Osteoblast (primary cell): ENCODE data around the gene WHRN. TPM values are rescaled to one million over a fixed set of nuclear protein-coding genes. Genes with fewer than 3 reads are reported as not detected.

Experiments
- DNase-seq: peaks from one replicate; pipeline ENCODE4 v3.0.0; 2011; ENCODE audit warnings: low spot score, mixed read lengths; ENCODE audit not compliant: insufficient read length; ENCODE audit errors: missing footprints
- H2AFZ ChIP-seq: 2 replicates; pipeline ENCODE4 v1.6.0; 2011; ENCODE audit warnings: mild to moderate bottlenecking, low read length
- H3K27ac ChIP-seq: 2 replicates; pipeline ENCODE4 v1.5.1; 2011; ENCODE audit warnings: mild to moderate bottlenecking, low read depth, low read length, moderate library complexity
- H3K27me3 ChIP-seq: 2 replicates; pipeline ENCODE4 v1.6.0; 2012; ENCODE audit warnings: mild to moderate bottlenecking, control low read depth, inconsistent platforms, low read length, moderate library complexity; ENCODE audit not compliant: insufficient read depth
- H3K36me3 ChIP-seq: 2 replicates; pipeline ENCODE4 v1.5.1; 2011; ENCODE audit warnings: mild to moderate bottlenecking, low read length, control low read depth, moderate library complexity; ENCODE audit not compliant: insufficient read depth
- H3K4me1 ChIP-seq: 2 replicates; pipeline ENCODE4 v1.5.1; 2011; ENCODE audit warnings: mild to moderate bottlenecking, low read length, control low read depth, moderate library complexity; ENCODE audit not compliant: insufficient read depth
- H3K4me2 ChIP-seq: 2 replicates; pipeline ENCODE4 v1.6.0; 2011; ENCODE audit warnings: mild to moderate bottlenecking, low read length; ENCODE audit not compliant: insufficient read depth
- H3K4me3 ChIP-seq: fragments of 200-600 bp; sonication (generic); 3 replicates; pipeline ENCODE4 v1.5.1; 2012; ENCODE audit warnings: mild to moderate bottlenecking, low read length, inconsistent platforms; ENCODE audit not compliant: insufficient read depth
- H3K79me2 ChIP-seq: 2 replicates; pipeline ENCODE4 v1.6.0; 2012; ENCODE audit warnings: mild to moderate bottlenecking, low read length, control low read depth, inconsistent platforms; ENCODE audit not compliant: insufficient read depth
- H3K9me3 ChIP-seq: 2 replicates; pipeline ENCODE4 v1.5.1; 2011; ENCODE audit warnings: low read depth, low read length, control low read depth
- H4K20me1 ChIP-seq: 2 replicates; pipeline ENCODE4 v1.6.0; 2012; ENCODE audit warnings: mild to moderate bottlenecking, low read length, control low read depth; ENCODE audit not compliant: insufficient read depth
- CTCF ChIP-seq: IDR thresholded peaks from 2 replicates; pipeline ENCODE4 v1.5.1; 2011; ENCODE audit warnings: mild to moderate bottlenecking, low read depth, low read length, moderate library complexity; ENCODE audit errors: extremely low read depth
- total RNA-seq: library from RNA; depleted of rRNA; stranded (reverse); fragments of >200 nt; gene quantifications from 2 replicates; pipeline ENCODE4 v1.2.3, GENCODE V29; 2012

WHRN gene
- total RNA-seq, 1 donor, result 2.2 TPM

GRCh38 chr9:114487607-114488300 is 17.5 kb downstream of the WHRN start:
- Histone ChIP-seq H3K9me3 (no peaks in the 10 kb centered on the region), H3K27me3 (peaks cover 3% of the 10 kb centered on the region), H4K20me1 (peaks cover 2% of the 10 kb centered on the region), H3K4me2 (no peak overlapping the region), H3K36me3 (no peaks in the 10 kb centered on the region), H3K79me2 (no peaks in the 10 kb centered on the region), H3K4me3 (no peak overlapping the region), H2AFZ (no peak overlapping the region), H3K27ac (no peak overlapping the region), H3K4me1 (peaks cover 5% of the 10 kb centered on the region)
- DNase-seq, result peak; percentile 89
- TF ChIP-seq CTCF, result peak; percentile 92

GRCh38 chr9:114486205-114486963 is 18.9 kb downstream of the WHRN start:
- H4K20me1 ChIP-seq, result peaks cover 2% of the 10 kb centered on the region
- no peaks in the 10 kb centered on the region for H3K79me2 ChIP-seq
- no peak overlapping the region for H3K4me3 ChIP-seq
- no peak for TF ChIP-seq CTCF
- DNase-seq, result no peak
- no peaks in the 10 kb centered on the region for H3K36me3 ChIP-seq
- H3K4me1 ChIP-seq, result peaks cover 5% of the 10 kb centered on the region
- no peak overlapping the region for H3K4me2 ChIP-seq
- no peak overlapping the region for H2AFZ ChIP-seq
- peaks cover 5% of the 10 kb centered on the region for H3K27me3 ChIP-seq
- no peak overlapping the region for H3K27ac ChIP-seq
- no peaks in the 10 kb centered on the region for H3K9me3 ChIP-seq

- peaks cover 2% of the 10 kb centered on the region for H4K20me1 ChIP-seq
- H3K27me3 ChIP-seq, result peaks cover 5% of the 10 kb centered on the region
- H3K36me3 ChIP-seq, result no peaks in the 10 kb centered on the region
- no peaks in the 10 kb centered on the region for H3K79me2 ChIP-seq
- H3K4me1 ChIP-seq, result peaks cover 5% of the 10 kb centered on the region
- H3K4me2 ChIP-seq, result peak overlapping the region; percentile 6
- H3K27ac ChIP-seq, result no peak overlapping the region
- H3K9me3 ChIP-seq, result no peaks in the 10 kb centered on the region
- no peak overlapping the region for H3K4me3 ChIP-seq
- DNase-seq, result peak; percentile 91
- no peak for TF ChIP-seq CTCF
- H2AFZ ChIP-seq, result no peak overlapping the region
Measured at GRCh38 chr9:114484854-114485443, 20.3 kb downstream of the WHRN start.
